RWPE1 (cell line): ENCODE data around the gene MEF2A.

ENCODE experiments used
- CTCF ChIA-PET: fragments of 350-600 bp; sonication (Branson Sonifier 250); formaldehyde crosslinking; extraction: SDS; loops from one replicate; lab custom pipeline; 2021; lab: Yijun Ruan, JAX
- POLR2A ChIA-PET: fragments of 400-600 bp; formaldehyde crosslinking; extraction: SDS; loops from one replicate; lab custom pipeline; 2020; ENCODE audit warnings: antibody characterized with exemption; ENCODE audit not compliant: low non-redundant PET; lab: Yijun Ruan, JAX
- DNase-seq: peaks from one replicate; pipeline ENCODE4 v3.0.0; 2012; ENCODE audit warnings: low spot score
- H3K27ac ChIP-seq: fragments of 450-650 bp; 2 replicates; pipeline ENCODE4 v1.5.1; 2017
- CTCF ChIP-seq: fragments of 450-650 bp; conservative IDR thresholded peaks from 2 replicates; pipeline ENCODE4 v1.5.1; 2017; ENCODE audit warnings: low read depth, mild to moderate bottlenecking

The MEF2A gene

GRCh38 chr15:99558084-99558483 is 7.7 kb upstream of the MEF2A start:
- ChIA-PET POLR2A (no interaction called here), CTCF (interaction anchor here (0.6 kb wide), 1 partner anchor 344 kb away, joined by 3 read pairs; no protein-coding TSS in a partner anchor)
- no peak for TF ChIP-seq CTCF
- no peak overlapping the region for H3K27ac ChIP-seq
- no peak for DNase-seq

DNA sequence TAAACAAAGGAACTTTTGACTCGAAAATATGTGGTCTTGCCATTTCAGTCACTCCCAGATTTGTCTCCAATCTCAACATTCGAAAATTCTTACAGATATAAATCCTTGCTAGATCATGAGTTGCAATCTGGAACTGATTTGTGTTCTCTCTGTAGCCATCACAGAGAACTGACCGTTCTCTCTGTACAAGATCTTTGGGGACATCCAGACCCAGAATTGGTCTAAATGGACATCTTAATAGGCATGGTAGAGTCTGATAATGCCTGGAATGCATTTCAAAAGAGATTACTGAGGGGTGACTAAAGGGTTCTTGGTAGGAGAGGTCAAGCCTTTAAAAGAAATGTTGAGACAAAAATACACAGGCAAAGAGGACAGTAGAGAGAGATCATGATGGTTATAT is 7.2 kb upstream of the MEF2A start:
- H3K27ac ChIP-seq, result no peak overlapping the region
- no peak for DNase-seq
- ChIA-PET POLR2A (no interaction called here), CTCF (interaction anchor here (0.6 kb wide), 1 partner anchor 344 kb away, joined by 3 read pairs; no protein-coding TSS in a partner anchor)
- TF ChIP-seq CTCF, result no peak

DNA sequence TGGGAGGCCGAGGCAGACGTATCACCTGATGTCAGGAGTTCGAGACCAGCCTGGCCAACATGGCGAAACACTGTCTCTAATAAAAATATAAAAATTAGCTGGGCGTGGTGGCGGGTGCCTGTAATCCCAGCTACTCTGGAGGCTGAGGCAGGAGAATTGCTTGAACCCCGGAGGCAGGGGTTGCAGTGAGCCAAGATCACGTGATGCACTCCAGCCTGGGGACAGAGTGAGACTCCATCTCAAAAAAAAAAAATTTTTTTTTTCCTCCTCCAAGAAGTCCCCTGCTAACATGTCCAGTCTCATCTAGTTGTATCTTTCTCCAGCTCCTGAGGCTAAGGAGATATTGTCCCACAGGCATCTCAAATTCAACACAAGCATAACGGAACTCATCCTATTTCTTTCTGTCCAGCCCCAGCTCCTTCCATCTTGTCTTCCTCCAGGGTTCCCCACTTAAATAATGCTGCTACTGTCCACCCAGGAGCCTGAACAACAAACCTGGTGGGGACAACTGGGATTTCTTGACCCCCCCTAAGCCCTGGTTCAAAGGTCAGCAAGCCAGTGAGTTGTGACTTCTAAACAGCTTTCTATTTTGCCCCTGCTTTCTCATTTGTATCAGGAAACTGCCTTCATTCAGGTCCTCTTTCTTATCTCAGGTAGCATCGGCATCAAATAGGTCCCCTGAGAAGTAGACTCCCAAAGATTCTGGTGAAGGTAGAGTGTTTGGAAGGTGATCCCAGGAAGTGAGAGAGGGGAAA is 4.1 kb upstream of the MEF2A start:
- CTCF ChIA-PET, result interaction anchor here (0.7 kb wide), 2 partner anchors 13 to 43 kb away, joined by 4 to 5 read pairs; no protein-coding TSS in a partner anchor
- no peak overlapping the region for H3K27ac ChIP-seq
- POLR2A ChIA-PET, result no interaction called here
- no peak for TF ChIP-seq CTCF
- no peak for DNase-seq

- ChIA-PET POLR2A (no interaction called here), CTCF (interaction anchor here (0.7 kb wide), 1 partner anchor 43 kb away, joined by 5 read pairs; no protein-coding TSS in a partner anchor)
- TF ChIP-seq CTCF, result no peak
- no peak overlapping the region for H3K27ac ChIP-seq
- no peak for DNase-seq
These were observed 3.5 kb upstream of the MEF2A start for GRCh38 chr15:99562238-99562637.

DNA sequence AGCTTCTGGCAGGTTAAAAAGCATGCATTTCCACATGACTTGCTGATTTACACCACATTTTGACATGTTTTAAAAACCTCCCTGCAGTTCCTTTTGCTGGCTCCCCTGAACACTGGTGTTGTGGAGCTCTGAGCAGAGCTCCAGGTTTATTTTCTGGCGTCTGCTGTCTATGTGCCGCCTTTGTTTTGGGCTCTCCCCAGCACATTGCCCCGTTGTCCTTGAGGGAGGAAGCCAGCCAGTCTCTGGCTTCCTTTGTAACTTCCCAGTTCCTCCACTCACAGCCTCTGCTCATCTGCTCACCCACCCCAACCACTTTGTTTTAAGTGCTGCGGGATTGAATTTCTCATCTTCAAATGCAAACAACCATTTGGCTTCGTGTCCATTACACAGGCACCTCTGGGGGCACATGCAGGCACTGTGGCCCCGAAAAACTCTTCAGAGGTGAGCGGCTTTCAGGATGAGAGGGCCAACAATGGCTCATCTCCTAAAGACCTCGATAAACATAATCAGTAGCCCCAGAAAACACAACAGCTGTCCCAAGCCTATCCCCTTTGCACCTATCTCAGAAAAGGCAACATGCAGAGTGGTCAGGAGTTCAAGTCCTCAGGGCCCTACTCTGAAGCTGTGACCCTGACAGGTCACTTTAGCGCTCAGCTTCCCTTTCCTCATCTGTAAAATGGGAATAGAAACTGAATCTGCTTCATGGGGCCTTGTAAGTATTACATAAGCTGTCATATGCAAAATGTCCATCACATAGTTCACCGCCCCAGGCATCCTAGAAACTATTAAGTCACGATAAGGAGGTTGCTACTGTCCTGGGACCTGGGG is 1.3 kb upstream of the MEF2A start:
- DNase-seq, result peak; percentile 12
- POLR2A ChIA-PET, result interaction anchor here (0.6 kb wide), 1 partner anchor 154 kb away, joined by 3 read pairs; no protein-coding TSS in a partner anchor
- CTCF ChIA-PET, result no interaction called here
- H3K27ac ChIP-seq, result peak overlapping the region; percentile 96
- no peak for TF ChIP-seq CTCF

- TF ChIP-seq CTCF, result no peak
- CTCF ChIA-PET, result no interaction called here
- POLR2A ChIA-PET, result interaction anchor here (0.6 to 0.7 kb wide), 2 partner anchors 140 to 155 kb away, joined by 3 to 5 read pairs; no protein-coding TSS in a partner anchor
- no peak for DNase-seq
- H3K27ac ChIP-seq, result peak overlapping the region; percentile 96
These were observed 810 bp upstream of the MEF2A start for GRCh38 chr15:99565049-99565298.
